ENCODE measurements around the gene PLK5. TPM values are rescaled to one million over a fixed set of nuclear protein-coding genes. Genes with fewer than 3 reads are reported as not detected.

The PLK5 gene
- total and polyA plus RNA-seq, 2 experiments from 2014 or later: 0.97 to 1.2 TPM

GRCh38 chr19:1538978-1539377 is 15.1 kb downstream of the PLK5 start:
- H3K4me3 ChIP-seq: no peak overlapping the region
- ATAC-seq: no peak
- no peaks in the 10 kb centered on the region for H3K36me3 ChIP-seq (ENCODE audit: insufficient read depth)
- no peak overlapping the region for H2AFZ ChIP-seq
- H3K9me2 ChIP-seq (ENCODE audit: insufficient read depth): no peaks in the 10 kb centered on the region
- Mint-ChIP-seq H3K27ac (no peak overlapping the region), H3K9me3 (no peaks in the 10 kb centered on the region), H3K4me3 (no peak overlapping the region), H3K4me1 (0 out of 3 replicates have a peak, but pooled peaks cover 2% of the 10 kb centered on the region), H3K36me3 (ENCODE audit: low read depth) (no peaks in the 10 kb centered on the region), H3K27me3 (ENCODE audit: insufficient read depth, low read depth, poor library complexity) (peaks cover 8% of the 10 kb centered on the region)
- TF ChIP-seq NANOG (IDR thresholded peaks at IDR 0.05; ENCODE audit: borderline replicate concordance) (no peak), ZNF114 (CRISPR knock-in tag; IDR thresholded peaks at IDR 0.05) (no peak), JUNB (IDR thresholded peaks at IDR 0.05; ENCODE audit: unreplicated experiment) (no peak), STAT1 (IDR thresholded peaks at IDR 0.05; ENCODE audit: unreplicated experiment) (no peak), CREB1 (CRISPR knock-in tag; IDR thresholded peaks at IDR 0.05; ENCODE audit: low read depth) (no peak), CTCF (conservative IDR thresholded peaks at IDR 0.05; ENCODE audit: low read depth in 2 of 2) (no peak), EZH2phosphoT487 (IDR thresholded peaks at IDR 0.05; ENCODE audit: unreplicated experiment) (no peak), EZH2 (IDR thresholded peaks at IDR 0.05; ENCODE audit: low read depth, unreplicated experiment) (no peak), ZNF331 (CRISPR knock-in tag; IDR thresholded peaks at IDR 0.05; ENCODE audit: low read depth) (no peak), POLR2AphosphoS5 (IDR thresholded peaks at IDR 0.05; ENCODE audit: low read depth) (no peak)
- TF ChIP-seq, protein P1, sequence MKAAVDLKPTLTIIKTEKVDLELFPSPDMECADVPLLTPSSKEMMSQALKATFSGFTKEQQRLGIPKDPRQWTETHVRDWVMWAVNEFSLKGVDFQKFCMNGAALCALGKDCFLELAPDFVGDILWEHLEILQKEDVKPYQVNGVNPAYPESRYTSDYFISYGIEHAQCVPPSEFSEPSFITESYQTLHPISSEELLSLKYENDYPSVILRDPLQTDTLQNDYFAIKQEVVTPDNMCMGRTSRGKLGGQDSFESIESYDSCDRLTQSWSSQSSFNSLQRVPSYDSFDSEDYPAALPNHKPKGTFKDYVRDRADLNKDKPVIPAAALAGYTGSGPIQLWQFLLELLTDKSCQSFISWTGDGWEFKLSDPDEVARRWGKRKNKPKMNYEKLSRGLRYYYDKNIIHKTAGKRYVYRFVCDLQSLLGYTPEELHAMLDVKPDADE (IDR thresholded peaks at IDR 0.05): no peak
- TF ChIP-seq, protein P2, sequence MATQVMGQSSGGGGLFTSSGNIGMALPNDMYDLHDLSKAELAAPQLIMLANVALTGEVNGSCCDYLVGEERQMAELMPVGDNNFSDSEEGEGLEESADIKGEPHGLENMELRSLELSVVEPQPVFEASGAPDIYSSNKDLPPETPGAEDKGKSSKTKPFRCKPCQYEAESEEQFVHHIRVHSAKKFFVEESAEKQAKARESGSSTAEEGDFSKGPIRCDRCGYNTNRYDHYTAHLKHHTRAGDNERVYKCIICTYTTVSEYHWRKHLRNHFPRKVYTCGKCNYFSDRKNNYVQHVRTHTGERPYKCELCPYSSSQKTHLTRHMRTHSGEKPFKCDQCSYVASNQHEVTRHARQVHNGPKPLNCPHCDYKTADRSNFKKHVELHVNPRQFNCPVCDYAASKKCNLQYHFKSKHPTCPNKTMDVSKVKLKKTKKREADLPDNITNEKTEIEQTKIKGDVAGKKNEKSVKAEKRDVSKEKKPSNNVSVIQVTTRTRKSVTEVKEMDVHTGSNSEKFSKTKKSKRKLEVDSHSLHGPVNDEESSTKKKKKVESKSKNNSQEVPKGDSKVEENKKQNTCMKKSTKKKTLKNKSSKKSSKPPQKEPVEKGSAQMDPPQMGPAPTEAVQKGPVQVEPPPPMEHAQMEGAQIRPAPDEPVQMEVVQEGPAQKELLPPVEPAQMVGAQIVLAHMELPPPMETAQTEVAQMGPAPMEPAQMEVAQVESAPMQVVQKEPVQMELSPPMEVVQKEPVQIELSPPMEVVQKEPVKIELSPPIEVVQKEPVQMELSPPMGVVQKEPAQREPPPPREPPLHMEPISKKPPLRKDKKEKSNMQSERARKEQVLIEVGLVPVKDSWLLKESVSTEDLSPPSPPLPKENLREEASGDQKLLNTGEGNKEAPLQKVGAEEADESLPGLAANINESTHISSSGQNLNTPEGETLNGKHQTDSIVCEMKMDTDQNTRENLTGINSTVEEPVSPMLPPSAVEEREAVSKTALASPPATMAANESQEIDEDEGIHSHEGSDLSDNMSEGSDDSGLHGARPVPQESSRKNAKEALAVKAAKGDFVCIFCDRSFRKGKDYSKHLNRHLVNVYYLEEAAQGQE (IDR thresholded peaks at IDR 0.05; ENCODE audit: unreplicated experiment): no peak
- TF ChIP-seq, protein P3, sequence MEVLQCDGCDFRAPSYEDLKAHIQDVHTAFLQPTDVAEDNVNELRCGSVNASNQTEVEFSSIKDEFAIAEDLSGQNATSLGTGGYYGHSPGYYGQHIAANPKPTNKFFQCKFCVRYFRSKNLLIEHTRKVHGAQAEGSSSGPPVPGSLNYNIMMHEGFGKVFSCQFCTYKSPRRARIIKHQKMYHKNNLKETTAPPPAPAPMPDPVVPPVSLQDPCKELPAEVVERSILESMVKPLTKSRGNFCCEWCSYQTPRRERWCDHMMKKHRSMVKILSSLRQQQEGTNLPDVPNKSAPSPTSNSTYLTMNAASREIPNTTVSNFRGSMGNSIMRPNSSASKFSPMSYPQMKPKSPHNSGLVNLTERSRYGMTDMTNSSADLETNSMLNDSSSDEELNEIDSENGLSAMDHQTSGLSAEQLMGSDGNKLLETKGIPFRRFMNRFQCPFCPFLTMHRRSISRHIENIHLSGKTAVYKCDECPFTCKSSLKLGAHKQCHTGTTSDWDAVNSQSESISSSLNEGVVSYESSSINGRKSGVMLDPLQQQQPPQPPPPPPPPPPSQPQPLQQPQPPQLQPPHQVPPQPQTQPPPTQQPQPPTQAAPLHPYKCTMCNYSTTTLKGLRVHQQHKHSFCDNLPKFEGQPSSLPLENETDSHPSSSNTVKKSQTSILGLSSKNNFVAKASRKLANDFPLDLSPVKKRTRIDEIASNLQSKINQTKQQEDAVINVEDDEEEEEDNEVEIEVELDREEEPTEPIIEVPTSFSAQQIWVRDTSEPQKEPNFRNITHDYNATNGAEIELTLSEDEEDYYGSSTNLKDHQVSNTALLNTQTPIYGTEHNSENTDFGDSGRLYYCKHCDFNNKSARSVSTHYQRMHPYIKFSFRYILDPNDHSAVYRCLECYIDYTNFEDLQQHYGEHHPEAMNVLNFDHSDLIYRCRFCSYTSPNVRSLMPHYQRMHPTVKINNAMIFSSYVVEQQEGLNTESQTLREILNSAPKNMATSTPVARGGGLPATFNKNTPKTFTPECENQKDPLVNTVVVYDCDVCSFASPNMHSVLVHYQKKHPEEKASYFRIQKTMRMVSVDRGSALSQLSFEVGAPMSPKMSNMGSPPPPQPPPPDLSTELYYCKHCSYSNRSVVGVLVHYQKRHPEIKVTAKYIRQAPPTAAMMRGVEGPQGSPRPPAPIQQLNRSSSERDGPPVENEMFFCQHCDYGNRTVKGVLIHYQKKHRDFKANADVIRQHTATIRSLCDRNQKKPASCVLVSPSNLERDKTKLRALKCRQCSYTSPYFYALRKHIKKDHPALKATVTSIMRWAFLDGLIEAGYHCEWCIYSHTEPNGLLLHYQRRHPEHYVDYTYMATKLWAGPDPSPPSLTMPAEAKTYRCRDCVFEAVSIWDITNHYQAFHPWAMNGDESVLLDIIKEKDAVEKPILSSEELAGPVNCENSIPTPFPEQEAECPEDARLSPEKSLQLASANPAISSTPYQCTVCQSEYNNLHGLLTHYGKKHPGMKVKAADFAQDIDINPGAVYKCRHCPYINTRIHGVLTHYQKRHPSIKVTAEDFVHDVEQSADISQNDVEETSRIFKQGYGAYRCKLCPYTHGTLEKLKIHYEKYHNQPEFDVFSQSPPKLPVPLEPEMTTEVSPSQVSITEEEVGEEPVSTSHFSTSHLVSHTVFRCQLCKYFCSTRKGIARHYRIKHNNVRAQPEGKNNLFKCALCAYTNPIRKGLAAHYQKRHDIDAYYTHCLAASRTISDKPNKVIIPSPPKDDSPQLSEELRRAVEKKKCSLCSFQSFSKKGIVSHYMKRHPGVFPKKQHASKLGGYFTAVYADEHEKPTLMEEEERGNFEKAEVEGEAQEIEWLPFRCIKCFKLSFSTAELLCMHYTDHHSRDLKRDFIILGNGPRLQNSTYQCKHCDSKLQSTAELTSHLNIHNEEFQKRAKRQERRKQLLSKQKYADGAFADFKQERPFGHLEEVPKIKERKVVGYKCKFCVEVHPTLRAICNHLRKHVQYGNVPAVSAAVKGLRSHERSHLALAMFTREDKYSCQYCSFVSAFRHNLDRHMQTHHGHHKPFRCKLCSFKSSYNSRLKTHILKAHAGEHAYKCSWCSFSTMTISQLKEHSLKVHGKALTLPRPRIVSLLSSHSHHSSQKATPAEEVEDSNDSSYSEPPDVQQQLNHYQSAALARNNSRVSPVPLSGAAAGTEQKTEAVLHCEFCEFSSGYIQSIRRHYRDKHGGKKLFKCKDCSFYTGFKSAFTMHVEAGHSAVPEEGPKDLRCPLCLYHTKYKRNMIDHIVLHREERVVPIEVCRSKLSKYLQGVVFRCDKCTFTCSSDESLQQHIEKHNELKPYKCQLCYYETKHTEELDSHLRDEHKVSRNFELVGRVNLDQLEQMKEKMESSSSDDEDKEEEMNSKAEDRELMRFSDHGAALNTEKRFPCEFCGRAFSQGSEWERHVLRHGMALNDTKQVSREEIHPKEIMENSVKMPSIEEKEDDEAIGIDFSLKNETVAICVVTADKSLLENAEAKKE (CRISPR knock-in tag; IDR thresholded peaks at IDR 0.05): no peak
- H3K27ac ChIP-seq (ENCODE audit: low read depth): no peak overlapping the region
- H3K4me2 ChIP-seq: no peak overlapping the region
- no peak for DNase-seq (ENCODE audit: low spot score)
- H3K79me2 ChIP-seq (replicated peaks; ENCODE audit: insufficient read depth): no peaks in the 10 kb centered on the region
- no peaks in the 10 kb centered on the region for H3K4me1 ChIP-seq (ENCODE audit: insufficient read depth)
- H3F3A ChIP-seq (replicated peaks; ENCODE audit: low read depth): no peaks in the 10 kb centered on the region
- no peaks in the 10 kb centered on the region for H4K20me1 ChIP-seq (replicated peaks; ENCODE audit: insufficient read depth)
- H3K27me3 ChIP-seq (ENCODE audit: insufficient read depth): no peaks in the 10 kb centered on the region

Data from GM23338 (cell line).